Ureter (tissue), 1 donor: ENCODE results near the gene PER2. TPM values are rescaled to one million over a fixed set of nuclear protein-coding genes. Genes with fewer than 3 reads are reported as not detected.
"Not testable (repeated sequence)": the region's sequence is repeated elsewhere in the genome, so short reads cannot be mapped to it uniquely, and the experiment has no call there.

Experiments used
- DNase-seq: peaks from one replicate; pipeline ENCODE4 v3.0.0-alpha.2; 2020; ENCODE audit warnings: low spot score
- total RNA-seq: library from RNA; stranded (reverse); gene quantifications from one replicate; pipeline ENCODE4 v1.2.4, GENCODE V29; 2023
- donor health status: DM: yes; HTN: yes; CAD: no.

The PER2 gene, protein sequence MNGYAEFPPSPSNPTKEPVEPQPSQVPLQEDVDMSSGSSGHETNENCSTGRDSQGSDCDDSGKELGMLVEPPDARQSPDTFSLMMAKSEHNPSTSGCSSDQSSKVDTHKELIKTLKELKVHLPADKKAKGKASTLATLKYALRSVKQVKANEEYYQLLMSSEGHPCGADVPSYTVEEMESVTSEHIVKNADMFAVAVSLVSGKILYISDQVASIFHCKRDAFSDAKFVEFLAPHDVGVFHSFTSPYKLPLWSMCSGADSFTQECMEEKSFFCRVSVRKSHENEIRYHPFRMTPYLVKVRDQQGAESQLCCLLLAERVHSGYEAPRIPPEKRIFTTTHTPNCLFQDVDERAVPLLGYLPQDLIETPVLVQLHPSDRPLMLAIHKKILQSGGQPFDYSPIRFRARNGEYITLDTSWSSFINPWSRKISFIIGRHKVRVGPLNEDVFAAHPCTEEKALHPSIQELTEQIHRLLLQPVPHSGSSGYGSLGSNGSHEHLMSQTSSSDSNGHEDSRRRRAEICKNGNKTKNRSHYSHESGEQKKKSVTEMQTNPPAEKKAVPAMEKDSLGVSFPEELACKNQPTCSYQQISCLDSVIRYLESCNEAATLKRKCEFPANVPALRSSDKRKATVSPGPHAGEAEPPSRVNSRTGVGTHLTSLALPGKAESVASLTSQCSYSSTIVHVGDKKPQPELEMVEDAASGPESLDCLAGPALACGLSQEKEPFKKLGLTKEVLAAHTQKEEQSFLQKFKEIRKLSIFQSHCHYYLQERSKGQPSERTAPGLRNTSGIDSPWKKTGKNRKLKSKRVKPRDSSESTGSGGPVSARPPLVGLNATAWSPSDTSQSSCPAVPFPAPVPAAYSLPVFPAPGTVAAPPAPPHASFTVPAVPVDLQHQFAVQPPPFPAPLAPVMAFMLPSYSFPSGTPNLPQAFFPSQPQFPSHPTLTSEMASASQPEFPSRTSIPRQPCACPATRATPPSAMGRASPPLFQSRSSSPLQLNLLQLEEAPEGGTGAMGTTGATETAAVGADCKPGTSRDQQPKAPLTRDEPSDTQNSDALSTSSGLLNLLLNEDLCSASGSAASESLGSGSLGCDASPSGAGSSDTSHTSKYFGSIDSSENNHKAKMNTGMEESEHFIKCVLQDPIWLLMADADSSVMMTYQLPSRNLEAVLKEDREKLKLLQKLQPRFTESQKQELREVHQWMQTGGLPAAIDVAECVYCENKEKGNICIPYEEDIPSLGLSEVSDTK (N-terminal part only)
- total RNA-seq: 30.5 TPM

DNA sequence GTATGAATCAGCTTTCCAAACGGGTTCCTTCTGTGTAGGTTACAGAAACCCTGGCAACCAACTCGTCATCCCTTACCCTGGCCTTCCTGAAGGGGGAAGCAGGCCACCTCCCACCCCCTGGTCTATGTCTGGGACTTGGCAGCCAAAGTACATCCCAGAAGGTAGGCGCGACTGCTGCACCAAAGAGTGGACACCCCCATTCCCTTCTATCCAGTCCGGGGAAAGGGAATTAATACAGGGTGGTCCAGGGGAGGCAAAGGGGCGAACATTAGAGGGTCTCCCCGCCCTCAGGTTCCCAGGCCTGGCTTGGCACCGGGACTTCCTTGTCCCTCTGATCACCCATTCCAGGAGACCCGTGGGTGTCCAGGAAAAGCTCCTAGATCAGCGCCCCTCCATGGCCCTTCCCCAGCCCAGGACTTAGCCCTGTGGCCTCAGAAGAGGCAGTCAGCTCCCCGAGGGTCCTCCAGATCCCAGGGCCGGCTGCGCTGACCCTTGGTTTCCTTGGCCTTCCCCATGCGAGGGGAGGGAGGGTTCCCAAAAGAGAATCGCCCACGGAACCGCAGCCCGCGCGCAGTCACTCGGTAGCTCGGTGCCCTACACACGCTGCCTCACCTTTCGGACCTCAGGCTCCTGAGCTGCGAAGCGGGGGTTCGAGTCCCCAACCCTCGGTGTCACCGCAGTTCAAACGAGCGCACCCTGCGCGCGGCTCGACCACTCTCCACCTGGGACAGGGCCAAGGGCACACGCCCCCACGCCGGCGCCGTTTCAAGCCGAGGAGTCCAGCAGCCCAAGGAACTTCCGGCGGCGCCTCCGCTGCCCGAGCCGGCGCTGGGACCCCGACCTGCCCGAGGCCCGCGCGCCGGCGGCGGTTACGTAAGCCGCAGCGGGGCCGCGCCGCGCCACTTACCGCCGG is at the start of gene PER2:
PER2 (minus strand) TSS at position 874 of the 913 bp plus-strand sequence. CDS start 10,674 bp downstream, outside the sequence.
- DNase-seq: peak; percentile 73

DNA sequence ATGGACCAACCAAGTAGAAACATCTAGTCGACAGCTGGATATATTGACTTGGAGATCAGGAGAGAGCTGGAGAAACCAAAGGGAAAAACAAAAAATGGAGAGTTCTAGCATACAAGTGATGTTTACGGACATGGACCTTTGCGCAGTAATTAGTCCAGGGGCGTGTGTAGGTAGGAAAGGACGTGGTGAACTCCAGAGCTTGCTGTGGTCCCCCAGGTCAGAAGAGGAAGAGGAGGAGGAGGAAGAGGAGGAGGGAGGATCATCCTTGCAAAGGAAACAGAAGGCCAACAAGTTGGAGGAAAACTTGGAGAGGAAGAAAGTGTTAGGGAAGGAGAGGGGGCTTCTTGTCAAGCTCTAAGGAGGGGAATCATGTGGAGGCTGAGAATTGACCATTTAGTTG is 49.4 kb upstream of the PER2 start:
- no peak for DNase-seq

DNA sequence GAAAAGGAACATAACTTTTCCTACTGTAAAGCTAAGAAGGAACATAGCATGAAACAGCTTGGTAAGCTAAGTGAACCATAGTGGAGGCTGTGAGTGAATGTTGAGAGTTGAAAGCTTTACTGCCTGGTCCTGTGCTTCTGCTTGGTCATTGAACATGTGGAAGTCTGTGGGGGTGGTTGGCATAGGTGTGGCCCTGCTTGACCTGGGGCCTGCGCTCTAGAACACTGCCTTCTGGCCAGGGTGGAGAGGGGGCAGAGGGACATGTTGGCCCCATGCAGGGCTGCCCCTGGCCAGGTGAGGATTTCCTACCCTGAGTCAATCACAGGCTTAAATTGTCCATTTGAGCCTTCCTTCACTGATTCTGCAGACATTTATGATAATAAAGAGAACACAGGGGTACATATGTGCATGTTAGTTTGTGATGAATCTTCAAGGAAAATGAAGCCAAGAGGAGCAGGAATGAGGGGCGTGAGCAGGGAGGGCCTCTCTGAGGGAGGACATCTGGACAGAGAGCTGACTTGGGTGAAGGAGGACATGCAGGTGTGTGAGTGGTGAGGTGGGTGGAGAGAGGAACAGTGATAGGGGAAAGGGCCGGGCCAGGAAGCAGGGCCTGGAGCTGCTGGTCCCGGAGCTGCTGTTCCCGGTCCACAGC is 48.5 kb upstream of the PER2 start:
- no peak for DNase-seq

DNA sequence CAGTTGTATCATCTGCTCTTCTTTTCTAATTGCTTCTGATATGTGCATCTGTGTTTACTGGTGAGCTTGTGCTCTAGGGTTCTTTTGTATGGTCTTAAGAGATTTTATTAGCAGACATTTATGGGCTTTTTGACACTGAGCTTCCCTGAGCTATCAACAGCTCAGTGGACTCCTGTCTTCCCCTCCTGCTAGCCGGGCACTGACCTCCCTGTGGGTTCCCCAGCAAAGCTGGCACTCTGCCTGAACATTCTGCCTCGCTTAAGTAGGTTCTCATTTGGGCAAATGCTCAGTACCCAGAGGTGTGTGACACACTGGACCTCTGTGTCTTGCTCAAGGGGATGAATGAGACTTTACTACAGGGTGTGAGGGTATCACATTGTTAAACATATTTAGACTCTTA is 47.7 kb upstream of the PER2 start:
- no peak for DNase-seq

DNA sequence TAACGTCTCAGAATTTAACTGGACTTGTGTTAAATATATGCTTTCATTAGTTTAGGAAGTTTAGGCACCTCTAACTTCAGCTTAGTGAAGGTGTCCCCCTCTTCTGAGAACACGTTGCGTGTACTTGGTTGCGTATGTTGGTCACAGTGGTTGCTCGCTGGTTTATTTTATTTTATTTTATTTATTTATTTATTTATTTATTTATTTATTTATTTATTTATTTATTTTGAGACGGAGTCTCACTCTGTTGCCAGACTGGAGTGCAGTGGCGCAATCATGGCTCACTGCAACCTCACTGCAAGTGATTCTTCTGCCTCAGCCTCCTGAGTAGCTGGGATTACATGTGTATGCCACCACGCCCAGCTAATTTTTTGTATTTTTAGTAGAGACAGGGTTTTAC is 47.2 kb upstream of the PER2 start:
- DNase-seq: not testable (repeated sequence)

DNA sequence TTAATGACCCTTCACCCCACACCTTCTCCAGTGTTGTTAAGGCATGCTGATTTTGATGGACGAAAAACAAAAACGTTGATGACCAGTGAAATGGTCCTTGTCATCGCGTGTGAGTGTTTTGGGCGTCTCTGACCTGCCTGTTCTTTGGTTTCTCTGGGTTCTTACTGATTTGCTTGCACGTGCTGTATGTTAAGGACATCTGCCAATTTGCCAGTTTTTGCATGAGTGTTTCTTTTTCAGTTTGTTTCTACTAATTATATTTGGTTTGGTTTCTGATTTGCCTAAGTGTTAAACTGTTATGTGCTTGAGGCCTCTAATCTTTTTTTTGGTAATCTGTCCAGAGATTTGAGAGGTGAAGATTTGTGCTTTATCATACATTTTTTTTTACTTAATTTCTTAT is 46.5 kb upstream of the PER2 start:
- no peak for DNase-seq

DNA sequence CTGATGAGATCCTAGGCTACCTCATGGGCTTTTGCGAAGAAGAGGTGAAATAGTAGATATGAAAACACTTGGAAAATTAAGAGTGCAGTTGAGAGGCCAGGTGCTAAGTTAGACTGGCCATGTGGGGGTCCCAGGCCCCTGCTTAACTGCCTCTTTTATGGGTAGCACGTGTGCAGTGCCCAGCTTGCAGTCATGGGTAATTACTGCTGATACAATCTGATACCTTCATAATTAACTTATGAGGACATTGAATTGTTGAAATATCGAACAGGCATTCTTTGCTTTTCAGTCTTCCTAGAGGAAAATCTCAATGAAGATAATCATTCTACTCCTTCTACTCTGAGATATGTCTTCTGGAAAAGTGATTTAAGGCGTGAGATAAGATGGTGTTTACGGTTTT is 43.5 kb upstream of the PER2 start:
- no peak for DNase-seq

DNA sequence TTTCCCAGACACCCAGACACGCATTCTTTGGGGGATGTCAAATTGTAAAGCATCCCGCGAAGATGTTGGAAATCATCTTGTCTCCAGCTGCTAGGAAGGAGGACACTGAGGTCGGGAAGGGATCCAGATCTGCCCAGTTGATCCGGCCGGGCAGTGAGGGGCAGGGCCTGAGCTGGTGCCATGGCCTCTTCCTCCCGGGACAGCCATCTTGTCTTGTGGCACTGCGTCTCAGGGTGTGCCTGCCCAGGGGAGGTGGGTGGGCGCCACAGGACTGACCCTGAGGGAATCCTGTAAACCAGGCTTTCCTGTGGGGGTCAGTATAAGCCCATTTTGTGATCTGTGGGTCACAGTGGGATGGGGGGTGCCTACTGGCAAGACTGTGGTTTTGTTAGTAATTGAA is 42.0 kb upstream of the PER2 start:
- no peak for DNase-seq

DNA sequence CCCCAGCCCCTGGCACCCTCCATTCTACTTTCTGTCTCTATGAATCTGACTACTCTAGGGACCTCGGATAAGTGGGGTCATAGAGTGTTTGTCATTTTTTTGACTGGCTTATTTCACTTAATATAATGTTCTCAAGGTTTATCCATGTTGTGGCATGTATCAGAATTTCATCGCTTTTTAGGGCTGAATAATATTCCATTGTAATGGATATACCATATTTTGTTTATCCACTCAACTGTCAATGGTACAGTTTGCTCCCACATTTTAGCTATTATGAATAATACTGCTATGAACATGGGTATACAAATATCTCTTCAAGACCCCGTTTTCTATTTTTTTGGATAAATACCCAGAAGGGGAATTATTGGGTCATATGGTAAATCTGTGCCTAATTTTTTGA is 39.3 kb upstream of the PER2 start:
- DNase-seq: no peak

DNA sequence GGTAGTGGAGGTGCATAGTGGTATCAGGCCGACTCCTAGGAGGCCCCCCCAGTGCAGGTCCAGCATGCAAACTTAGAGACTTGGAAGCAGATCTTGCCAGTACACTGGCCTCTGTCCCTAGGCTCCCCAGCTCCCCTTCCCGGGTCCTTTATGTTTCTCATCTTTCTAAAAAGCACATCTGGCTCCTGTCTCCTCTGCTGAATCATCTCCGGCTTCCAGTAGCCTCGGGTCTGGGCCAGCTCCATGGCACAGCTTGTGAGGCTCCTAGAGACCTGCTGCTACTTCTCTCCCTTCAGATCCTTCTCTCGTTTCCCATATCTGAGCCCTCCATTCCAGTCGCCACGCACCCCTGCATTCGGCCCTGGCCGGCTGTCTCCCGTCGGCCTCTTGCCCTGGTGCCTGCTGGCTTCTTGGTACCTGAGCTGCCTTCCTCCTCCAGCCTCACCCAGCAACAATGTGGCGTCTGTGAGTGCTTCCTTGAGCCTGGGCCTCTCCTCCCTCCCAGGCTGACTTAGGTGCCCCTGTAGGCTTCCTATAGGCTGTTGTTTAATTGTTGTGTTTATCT is 38.5 kb upstream of the PER2 start:
- no peak for DNase-seq

DNA sequence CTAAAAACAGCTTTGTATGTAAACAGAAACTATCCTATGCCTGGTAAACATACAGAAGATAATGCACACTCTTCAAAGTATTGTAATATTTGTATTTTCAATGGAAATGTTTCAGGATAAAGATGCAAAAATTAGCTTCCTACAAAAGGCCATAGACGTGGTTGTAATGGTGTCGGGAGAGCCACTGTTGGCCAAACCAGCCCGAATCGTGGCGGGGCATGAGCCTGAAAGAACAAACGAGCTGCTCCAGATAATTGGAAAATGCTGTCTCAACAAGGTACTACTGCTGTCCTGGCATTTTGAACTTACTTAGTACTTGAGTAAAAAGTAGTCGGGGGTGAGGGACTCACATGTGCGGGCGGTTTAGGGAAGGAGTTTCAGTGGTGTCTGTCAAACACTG is 37.3 kb upstream of the PER2 start:
- DNase-seq: no peak

DNA sequence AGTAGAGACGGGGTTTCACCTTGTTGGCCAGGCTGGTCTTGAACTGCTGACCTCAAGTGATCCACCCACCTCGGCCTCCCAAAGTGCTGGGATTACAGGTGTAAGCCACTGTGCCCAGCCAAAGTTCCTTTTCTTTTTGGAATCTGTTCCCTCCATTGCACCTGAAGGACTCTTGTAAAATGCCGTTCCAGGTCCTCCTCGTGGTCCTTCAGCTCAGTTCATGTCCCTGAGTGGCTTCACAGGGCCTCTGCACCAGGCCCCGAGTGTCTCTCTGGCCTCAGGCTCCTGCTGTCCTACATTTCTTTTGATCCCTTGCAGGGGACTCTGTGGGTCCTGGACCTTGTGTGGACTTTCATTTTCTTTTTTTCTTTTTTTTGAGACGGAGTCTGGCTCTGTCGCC is 35.8 kb upstream of the PER2 start:
- not testable (repeated sequence) for DNase-seq

DNA sequence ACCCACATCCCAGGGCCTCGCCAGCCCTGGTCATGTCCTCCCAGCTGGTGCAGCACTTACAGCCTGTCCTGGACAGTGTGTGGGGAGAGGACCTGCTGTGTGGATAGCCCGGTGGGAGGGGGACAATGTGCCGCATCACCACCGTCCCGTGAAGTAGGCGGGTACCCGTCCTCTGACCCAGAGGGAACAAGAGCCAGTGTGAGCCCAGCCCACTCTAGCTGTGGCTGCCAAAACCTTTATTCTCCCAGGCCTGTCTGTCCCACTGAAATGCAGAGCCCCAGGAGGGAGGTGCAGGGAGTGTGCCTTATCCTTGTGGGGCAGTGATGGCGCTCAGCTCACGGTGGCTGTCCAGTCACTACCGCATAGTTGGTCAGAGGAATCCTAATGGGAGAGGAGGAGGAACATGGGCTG is 33.6 kb upstream of the PER2 start:
- DNase-seq: no peak

DNA sequence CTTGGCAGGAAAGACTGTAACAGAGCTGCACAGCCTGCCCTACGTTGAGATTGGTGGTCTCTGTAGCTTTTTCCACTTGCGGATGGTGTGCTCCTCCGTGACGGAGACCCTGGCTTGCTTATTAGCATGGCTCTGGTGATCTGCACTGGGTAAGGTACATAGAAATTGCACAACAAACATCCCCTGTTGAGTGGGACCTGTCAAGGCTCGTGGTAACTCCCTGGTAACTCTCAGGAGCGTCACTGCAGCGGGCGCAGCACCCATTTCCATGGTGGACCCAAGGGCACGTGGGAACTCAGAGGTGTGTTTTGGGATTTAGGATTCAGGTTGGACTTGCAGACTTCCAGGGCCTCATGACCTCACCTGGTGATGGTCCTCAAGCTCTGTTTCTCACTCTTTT is 33.1 kb upstream of the PER2 start:
- no peak for DNase-seq

DNA sequence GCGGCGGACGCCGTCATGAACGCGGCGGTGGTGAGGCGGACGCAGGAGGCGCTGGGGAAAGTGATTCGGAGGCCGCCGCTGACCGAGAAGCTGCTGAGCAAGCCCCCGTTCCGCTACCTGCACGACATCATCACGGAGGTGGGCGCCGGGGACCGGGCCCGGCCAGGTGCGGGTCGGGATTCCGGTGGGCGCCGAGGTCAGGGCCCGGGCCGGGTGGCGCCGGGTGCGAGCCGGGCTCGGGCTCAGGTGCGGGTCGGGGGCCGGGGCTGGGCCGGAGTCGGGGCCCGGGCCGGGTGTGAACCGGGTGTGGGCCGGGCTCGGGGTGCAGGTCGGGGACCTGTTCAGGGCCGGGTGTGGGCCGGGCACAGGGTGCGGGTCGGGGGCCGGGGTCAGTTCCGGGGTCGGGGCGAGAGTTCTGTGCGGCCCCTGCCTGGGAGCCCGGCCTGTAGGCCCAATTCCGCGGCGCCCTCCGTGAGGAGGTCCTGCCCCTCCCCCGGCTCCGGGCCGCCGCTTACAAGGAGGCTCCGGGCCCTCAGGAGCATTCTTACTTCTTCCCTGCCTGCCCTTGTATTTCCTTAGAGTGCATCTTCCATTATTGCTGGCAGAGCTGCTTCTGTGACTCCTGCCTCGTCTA is 32.4 kb upstream of the PER2 start:
- DNase-seq: no peak

DNA sequence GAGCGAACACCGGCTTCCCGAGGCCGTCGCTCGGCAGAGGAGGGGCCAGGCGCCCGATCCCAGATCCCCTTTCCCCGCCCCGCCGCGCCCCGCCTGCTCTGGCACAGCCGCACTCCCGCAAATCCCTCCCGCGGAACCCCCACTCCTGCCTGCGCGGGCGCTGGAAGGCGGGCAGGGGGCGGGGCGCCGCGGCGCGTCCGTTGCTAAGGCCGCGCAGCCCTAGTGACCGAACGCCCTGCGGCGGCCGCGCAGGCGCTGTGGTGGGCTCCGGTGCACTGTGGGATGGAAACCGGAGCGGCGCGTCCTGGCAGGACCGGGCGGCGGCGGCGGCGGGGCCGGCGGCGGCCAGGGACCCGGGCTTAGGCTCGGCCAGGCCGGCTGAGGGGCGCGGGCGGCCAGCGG is 31.8 kb upstream of the PER2 start, which contains the start of gene TRAF3IP1:
TRAF3IP1 (plus strand) TSS at position 273 of the 402 bp plus-strand sequence. CDS start 145 bp downstream, outside the sequence.
- DNase-seq: peak; percentile 91

DNA sequence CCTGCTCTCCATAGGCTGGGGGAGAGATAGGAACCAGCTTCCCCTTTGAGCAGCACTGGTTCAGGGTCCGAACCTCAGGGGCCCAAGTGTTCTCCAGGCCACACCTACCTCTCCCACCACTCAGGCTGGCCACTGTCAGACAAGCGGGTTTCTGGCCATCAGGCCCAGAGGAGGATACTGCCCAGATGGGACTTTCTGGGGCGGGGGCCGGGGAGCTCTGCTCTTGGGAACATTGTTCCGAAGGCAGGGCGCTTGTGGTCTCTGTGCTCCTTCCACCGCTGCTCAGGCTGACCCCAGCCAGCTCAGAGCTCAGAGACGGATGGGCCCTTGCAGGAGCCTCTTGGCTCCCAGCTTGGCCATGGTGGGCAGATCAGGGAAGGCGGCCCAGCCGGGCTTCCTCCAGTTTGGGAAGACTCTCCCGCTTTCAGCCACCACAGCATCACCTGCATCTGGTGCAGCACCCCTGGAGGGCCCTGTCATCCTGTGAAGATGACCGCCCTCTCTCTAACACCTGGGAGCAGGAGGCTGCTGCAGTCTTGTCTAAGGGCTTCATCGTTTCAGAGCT is 26.7 kb upstream of the PER2 start:
- DNase-seq: no peak

DNA sequence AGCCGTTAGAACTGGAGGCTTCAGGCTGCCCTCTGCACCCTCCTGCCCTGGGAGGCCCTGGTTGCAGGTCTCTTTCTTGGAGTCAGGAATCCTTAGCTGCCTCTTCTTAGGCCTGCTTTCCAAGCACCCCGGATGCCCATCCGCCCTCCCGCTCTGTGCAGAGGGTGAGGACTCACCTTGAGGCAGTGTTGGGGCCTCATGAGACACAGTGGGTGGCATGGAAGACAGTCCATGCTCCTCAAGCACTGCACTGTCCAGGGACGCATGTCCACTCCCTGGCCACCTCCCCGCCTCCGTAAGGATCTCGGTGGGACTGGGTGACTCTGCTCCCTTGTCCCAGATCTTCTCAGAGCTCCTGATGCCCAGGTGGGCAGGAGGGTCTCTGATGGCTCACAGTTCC is 26.2 kb upstream of the PER2 start:
- no peak for DNase-seq

DNA sequence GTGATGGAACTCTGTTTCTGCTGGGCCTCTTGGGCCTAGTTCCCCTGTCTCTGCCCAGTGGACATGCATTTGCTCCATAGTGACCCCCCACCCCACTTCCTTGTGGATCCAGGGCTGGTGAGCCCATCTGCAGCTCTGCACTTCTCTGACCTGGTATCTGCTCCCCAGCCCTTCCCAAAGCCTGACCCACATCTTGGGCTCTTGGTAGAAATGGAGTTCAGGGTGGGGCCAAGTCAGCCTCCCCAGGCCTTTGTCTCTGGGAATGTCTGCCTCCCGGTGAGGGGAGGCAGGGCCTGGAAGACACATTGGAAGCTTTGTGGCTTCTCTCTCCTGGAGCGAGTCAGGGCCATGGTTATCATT is 25.6 kb upstream of the PER2 start:
- DNase-seq: no peak
